Neural crest cell (in vitro differentiated cells): ENCODE data around the gene GAS2L2. TPM values are rescaled to one million over a fixed set of nuclear protein-coding genes. Genes with fewer than 3 reads are reported as not detected.

ENCODE experiments used
- DNase-seq: peaks from one replicate; pipeline ENCODE4 v3.0.0; 2021; ENCODE audit warnings: low read depth, mixed read lengths, low spot score
- H3K27ac Mint-ChIP-seq: one replicate; pipeline ENCODE4 v1.8.0; 2021; ENCODE audit warnings: mild to moderate bottlenecking, mixed read lengths; ENCODE audit not compliant: unreplicated experiment
- H3K27me3 Mint-ChIP-seq: 2 replicates; pipeline ENCODE4 v1.8.0; 2021; ENCODE audit warnings: low read depth, mild to moderate bottlenecking, mixed read lengths
- H3K36me3 Mint-ChIP-seq: 2 replicates; pipeline ENCODE4 v1.8.0; 2021; ENCODE audit warnings: low read depth, mild to moderate bottlenecking, mixed read lengths
- H3K4me1 Mint-ChIP-seq: 2 replicates; pipeline ENCODE4 v1.8.0; 2021; ENCODE audit warnings: mixed read lengths
- H3K4me3 Mint-ChIP-seq: one replicate; pipeline ENCODE4 v1.8.0; 2021; ENCODE audit warnings: mild to moderate bottlenecking, mixed read lengths
- H3K9me3 Mint-ChIP-seq: 2 replicates; pipeline ENCODE4 v1.8.0; 2021; ENCODE audit warnings: mixed read lengths
- CTCF ChIP-seq: fragments of 200-600 bp; sonication (generic); conservative IDR thresholded peaks from 2 replicates; pipeline ENCODE4 v1.5.0; 2021; ENCODE audit warnings: antibody characterized with exemption, mild to moderate bottlenecking
- total RNA-seq: library from RNA; stranded (reverse); gene quantifications from 2 replicates; pipeline ENCODE4 v1.2.1, GENCODE V29; 2021

Gene GAS2L2
- total RNA-seq, 1 donor from 2014 or later = 0.12 TPM

DNA sequence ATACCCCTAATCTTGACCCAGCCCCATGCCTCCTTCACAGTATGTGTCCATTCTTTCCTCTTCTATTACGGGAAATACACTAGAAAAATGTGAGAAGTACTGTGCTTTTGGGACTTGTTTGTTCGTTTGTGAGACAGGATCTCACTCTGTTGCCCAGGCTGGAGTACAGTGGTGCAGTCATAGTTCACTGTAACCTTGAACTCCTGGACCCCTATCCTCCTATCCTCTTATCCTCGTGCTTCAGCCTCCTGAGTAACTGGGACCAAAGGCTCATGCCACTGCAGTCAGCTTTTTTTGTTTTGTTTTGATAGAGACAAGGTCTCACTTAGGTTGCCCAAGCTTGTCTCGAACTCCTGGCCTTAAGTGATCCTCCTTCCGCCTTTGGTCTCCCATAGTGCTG is 51.5 kb downstream of the GAS2L2 start:
- Mint-ChIP-seq H3K4me1 (peaks cover 9% of the 10 kb centered on the region), H3K9me3 (peaks cover 4% of the 10 kb centered on the region), H3K36me3 (peaks cover 8% of the 10 kb centered on the region), H3K27me3 (no peaks in the 10 kb centered on the region), H3K27ac (no peak overlapping the region), H3K4me3 (no peak overlapping the region)
- TF ChIP-seq CTCF = no peak
- no peak for DNase-seq

- no peak overlapping the region for H3K4me3 Mint-ChIP-seq
- no peak for DNase-seq
- H3K9me3 Mint-ChIP-seq = peaks cover 4% of the 10 kb centered on the region
- H3K36me3 Mint-ChIP-seq = peaks cover 8% of the 10 kb centered on the region
- no peak overlapping the region for H3K27ac Mint-ChIP-seq
- H3K27me3 Mint-ChIP-seq = no peaks in the 10 kb centered on the region
- TF ChIP-seq CTCF = no peak
- peaks cover 15% of the 10 kb centered on the region for H3K4me1 Mint-ChIP-seq
Observed at GRCh38 chr17:35700150-35700549, 52.9 kb downstream of the GAS2L2 start.

GRCh38 chr17:35698800-35699199 is 54.2 kb downstream of the GAS2L2 start:
- H3K36me3 Mint-ChIP-seq = peaks cover 8% of the 10 kb centered on the region
- no peak overlapping the region for H3K27ac Mint-ChIP-seq
- peaks cover 4% of the 10 kb centered on the region for H3K9me3 Mint-ChIP-seq
- peaks cover 15% of the 10 kb centered on the region for H3K4me1 Mint-ChIP-seq
- no peak for TF ChIP-seq CTCF
- DNase-seq = no peak
- H3K27me3 Mint-ChIP-seq = no peaks in the 10 kb centered on the region
- no peak overlapping the region for H3K4me3 Mint-ChIP-seq

- Mint-ChIP-seq H3K27ac (no peak overlapping the region), H3K9me3 (no peaks in the 10 kb centered on the region), H3K36me3 (peaks cover 2% of the 10 kb centered on the region), H3K4me1 (peaks cover 15% of the 10 kb centered on the region), H3K27me3 (no peaks in the 10 kb centered on the region), H3K4me3 (no peak overlapping the region)
- no peak for DNase-seq
- no peak for TF ChIP-seq CTCF
Observed at GRCh38 chr17:35695613-35696012, 57.4 kb downstream of the GAS2L2 start.

DNA sequence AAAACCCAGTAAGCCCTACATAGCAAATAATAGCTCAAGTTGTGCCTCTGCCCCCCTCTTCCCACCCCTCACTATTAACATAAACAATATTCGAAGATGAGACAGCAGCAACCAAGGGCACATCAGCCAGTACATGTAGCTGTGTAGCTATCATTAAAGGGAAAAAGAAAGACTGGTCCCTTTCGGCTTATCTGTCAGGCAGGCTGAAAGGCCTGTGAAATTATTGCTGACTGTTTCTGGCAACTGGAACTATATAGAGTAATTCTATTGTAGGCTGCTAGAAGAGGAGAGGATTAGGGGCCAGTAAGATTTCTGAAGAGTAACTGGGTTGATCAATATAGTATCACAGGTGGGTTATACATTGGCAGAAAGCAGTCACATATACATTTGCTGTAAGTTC is 58.1 kb downstream of the GAS2L2 start:
- no peak for TF ChIP-seq CTCF
- Mint-ChIP-seq H3K4me3 (no peak overlapping the region), H3K4me1 (peaks cover 15% of the 10 kb centered on the region), H3K9me3 (no peaks in the 10 kb centered on the region), H3K27ac (no peak overlapping the region), H3K36me3 (peaks cover 4% of the 10 kb centered on the region), H3K27me3 (no peaks in the 10 kb centered on the region)
- DNase-seq = no peak

Other genes starting within 250 kb of the GAS2L2 start
- not detected in 2 replicates for gene SLFN12L, start 215.6 kb downstream of the GAS2L2 start, total RNA-seq
- not detected in 2 replicates for gene SLFN14, start 192.4 kb downstream of the GAS2L2 start, total RNA-seq
- gene PEX12, start 174.7 kb downstream of the GAS2L2 start, total RNA-seq = 4.2 and 5.1 TPM in 2 replicates
- 216 and 228 TPM in 2 replicates for gene AP2B1, start 165.9 kb downstream of the GAS2L2 start, total RNA-seq
- 31.7 and 33.8 TPM in 2 replicates for gene RASL10B, start 21.6 kb downstream of the GAS2L2 start, total RNA-seq
- 0.23 TPM in 1 of 2 replicates, not detected in the other for gene C17orf50, start 7.6 kb upstream of the GAS2L2 start, total RNA-seq
- 0.68 and 0.71 TPM in 2 replicates for gene MMP28, start 42.4 kb upstream of the GAS2L2 start, total RNA-seq
- gene TAF15, start 56.2 kb upstream of the GAS2L2 start, total RNA-seq = 300 and 320 TPM in 2 replicates
- gene HEATR9, start 115.7 kb upstream of the GAS2L2 start, total RNA-seq = not detected in 2 replicates
- gene CCL5, start 127.1 kb upstream of the GAS2L2 start, total RNA-seq = not detected in 2 replicates
- 5.0 and 5.7 TPM in 2 replicates for gene RDM1, start 177.5 kb upstream of the GAS2L2 start, total RNA-seq
- not detected in 2 replicates for gene LYZL6, start 190.5 kb upstream of the GAS2L2 start, total RNA-seq
- gene CCL16, start 228.3 kb upstream of the GAS2L2 start, total RNA-seq = not detected in 2 replicates
- gene CCL14, start 233.5 kb upstream of the GAS2L2 start, total RNA-seq = not detected in 2 replicates
- not detected in 2 replicates for gene CCL15, start 248.3 kb upstream of the GAS2L2 start, total RNA-seq